Mucosa of descending colon (tissue), 3 donors: Measurements from ENCODE around the gene IRAK2. TPM values are rescaled to one million over a fixed set of nuclear protein-coding genes. Genes with fewer than 3 reads are reported as not detected.

ENCODE experiments used
- ATAC-seq: fragments of 200-7000 bp; cut with Tn5 transposase; one replicate; pipeline ENCODE4 v1.9.1; 2020; ENCODE audit warnings: mild to moderate bottlenecking, moderate library complexity
- DNase-seq, 3 donors: peaks; one replicate each; pipeline ENCODE4 v3.0.0-alpha.2; 2020
- H3K36me3 ChIP-seq: fragments of 200-600 bp; one replicate; pipeline ENCODE4 v1.8.0; 2021; ENCODE audit warnings: low read depth, mild to moderate bottlenecking
- H3K4me1 ChIP-seq: fragments of 200-600 bp; one replicate; pipeline ENCODE4 v1.8.0; 2021; ENCODE audit warnings: low read depth, mild to moderate bottlenecking
- H3K4me3 ChIP-seq: fragments of 200-600 bp; one replicate; pipeline ENCODE4 v1.8.0; 2021; ENCODE audit warnings: mild to moderate bottlenecking
- H3K9me3 ChIP-seq: fragments of 200-600 bp; one replicate; pipeline ENCODE4 v1.8.0; 2021; ENCODE audit warnings: mild to moderate bottlenecking
- intact Hi-C, 2 donors: fragments of 100-400 bp; cut with DNase I in 1 of 2; cut with micrococcal nuclease in 1 of 2; formaldehyde crosslinking; loops; one replicate each; pipeline versions ENCODE4 v1.11.0 to v1.11.1; 2022; cut with DNase I, micrococcal nuclease
- total RNA-seq, 3 donors: library from RNA; stranded (reverse); fragmentation: NEBNext Ultra II Directional in 2 of 3; extraction: Animal tissue kit (Norgen Biotek cat#: 25700) in 2 of 3; gene quantifications; one replicate each; pipeline versions ENCODE4 v1.2.1 to v1.2.4, GENCODE V29; 2021 to 2023
- TF ChIP-seq, protein P1 (sequence below): fragments of 200-600 bp; IDR thresholded peaks from one replicate; pipeline ENCODE4 v1.8.0; 2022; ENCODE audit warnings: antibody characterized with exemption, mild to moderate bottlenecking
- donor health status: DM: no; HTN: no; CAD: no; lungs with moderate emphysema.
- donor health status: DM: no; HTN: no; CAD: no.
- donor health status: DM: no; HTN: yes; CAD: no.

IRAK2 gene
- total RNA-seq, 3 donors from 2014 or later, result 1.1 to 3.2 (median 2.4) TPM

DNA sequence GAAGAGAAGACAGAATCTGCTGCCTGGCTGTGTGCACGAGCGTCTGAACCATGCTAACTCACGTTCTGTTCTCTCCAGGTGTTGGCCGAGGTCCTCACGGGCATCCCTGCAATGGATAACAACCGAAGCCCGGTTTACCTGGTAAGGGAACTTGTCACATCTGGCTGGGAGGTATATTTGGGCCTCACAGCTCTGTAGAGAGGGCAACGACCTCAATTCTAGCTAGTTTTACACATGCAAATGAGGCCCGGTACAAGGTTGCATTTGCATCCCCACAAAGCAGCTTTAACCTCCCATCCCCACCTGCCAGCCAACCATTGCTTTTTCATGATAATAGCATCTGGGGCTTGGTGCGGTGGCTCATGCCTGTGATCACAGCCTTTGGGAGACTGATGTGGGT, 61.6 kb downstream of the IRAK2 start:
- DNase-seq, result no peak
- H3K4me1 ChIP-seq, result peaks cover 11% of the 10 kb centered on the region
- intact Hi-C loops, result no loop called here

GRCh38 chr3:10228248-10228950, 63.7 kb downstream of the IRAK2 start:
- intact Hi-C loops, result no loop called here
- H3K9me3 ChIP-seq, result no peaks in the 10 kb centered on the region
- ATAC-seq (no peak), DNase-seq (no peak)
- H3K4me1 ChIP-seq, result peaks cover 11% of the 10 kb centered on the region
- no peaks in the 10 kb centered on the region for H3K36me3 ChIP-seq
- no peak overlapping the region for H3K4me3 ChIP-seq
- TF ChIP-seq, protein P1, sequence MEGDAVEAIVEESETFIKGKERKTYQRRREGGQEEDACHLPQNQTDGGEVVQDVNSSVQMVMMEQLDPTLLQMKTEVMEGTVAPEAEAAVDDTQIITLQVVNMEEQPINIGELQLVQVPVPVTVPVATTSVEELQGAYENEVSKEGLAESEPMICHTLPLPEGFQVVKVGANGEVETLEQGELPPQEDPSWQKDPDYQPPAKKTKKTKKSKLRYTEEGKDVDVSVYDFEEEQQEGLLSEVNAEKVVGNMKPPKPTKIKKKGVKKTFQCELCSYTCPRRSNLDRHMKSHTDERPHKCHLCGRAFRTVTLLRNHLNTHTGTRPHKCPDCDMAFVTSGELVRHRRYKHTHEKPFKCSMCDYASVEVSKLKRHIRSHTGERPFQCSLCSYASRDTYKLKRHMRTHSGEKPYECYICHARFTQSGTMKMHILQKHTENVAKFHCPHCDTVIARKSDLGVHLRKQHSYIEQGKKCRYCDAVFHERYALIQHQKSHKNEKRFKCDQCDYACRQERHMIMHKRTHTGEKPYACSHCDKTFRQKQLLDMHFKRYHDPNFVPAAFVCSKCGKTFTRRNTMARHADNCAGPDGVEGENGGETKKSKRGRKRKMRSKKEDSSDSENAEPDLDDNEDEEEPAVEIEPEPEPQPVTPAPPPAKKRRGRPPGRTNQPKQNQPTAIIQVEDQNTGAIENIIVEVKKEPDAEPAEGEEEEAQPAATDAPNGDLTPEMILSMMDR, result no peak

More for the DNA sequence above, 61.6 kb downstream of the IRAK2 start:
- TF ChIP-seq, protein P1, result no peak
- no peaks in the 10 kb centered on the region for H3K36me3 ChIP-seq
- no peaks in the 10 kb centered on the region for H3K9me3 ChIP-seq
- no peak overlapping the region for H3K4me3 ChIP-seq
- ATAC-seq, result no peak

DNA sequence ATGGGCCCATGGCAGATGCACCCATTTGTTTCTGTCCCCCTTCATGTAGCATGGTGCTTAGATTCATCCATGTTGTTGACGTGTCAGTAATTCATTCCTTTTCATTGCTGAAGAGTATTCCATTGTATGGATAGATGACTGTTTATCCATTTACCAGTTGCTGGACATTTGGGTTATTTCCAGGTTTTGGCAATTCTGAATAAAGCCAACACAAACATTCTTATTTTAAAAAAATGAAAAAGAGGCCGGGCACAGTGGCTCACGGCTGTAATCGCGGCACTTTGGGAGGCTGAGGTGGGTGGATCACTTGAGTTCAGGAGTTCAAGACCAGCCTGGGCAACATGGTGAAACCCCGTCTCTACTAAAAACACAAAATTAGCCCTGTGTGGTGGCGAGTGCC, 64.9 kb downstream of the IRAK2 start:
- peaks cover 7% of the 10 kb centered on the region for H3K4me1 ChIP-seq
- H3K4me3 ChIP-seq, result no peak overlapping the region
- DNase-seq (no peak), ATAC-seq (no peak)
- TF ChIP-seq, protein P1, result no peak
- intact Hi-C loops, result no loop called here
- no peaks in the 10 kb centered on the region for H3K36me3 ChIP-seq
- no peaks in the 10 kb centered on the region for H3K9me3 ChIP-seq

DNA sequence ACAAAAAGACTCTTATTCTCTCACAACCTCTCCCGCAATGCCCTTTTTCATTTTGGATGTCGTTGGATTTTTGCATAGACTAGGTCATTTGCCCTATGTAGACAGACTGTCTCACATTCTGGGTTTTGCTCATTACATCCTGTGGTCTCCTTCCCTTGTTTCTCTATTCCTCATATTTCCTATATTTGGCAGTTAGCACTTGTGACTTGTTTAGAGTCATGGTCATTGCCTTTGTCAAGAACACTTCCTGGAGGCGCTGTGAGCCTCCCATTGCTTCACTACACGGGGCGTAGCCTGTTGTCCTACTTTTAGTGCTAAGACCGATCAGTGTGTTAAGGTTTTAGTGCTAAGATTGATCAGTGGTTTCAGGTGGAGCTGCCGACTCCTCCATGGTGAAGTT, 67.4 kb downstream of the IRAK2 start:
- Histone ChIP-seq H3K9me3 (no peaks in the 10 kb centered on the region), H3K36me3 (no peaks in the 10 kb centered on the region), H3K4me3 (no peak overlapping the region), H3K4me1 (no peaks in the 10 kb centered on the region)
- peak; percentile 58 for ATAC-seq
- intact Hi-C loops, result no loop called here
- TF ChIP-seq, protein P1, result no peak
- no peak for DNase-seq

GRCh38 chr3:10233988-10234387, 69.3 kb downstream of the IRAK2 start:
- H3K4me3 ChIP-seq, result no peak overlapping the region
- DNase-seq (no peak), ATAC-seq (no peak)
- no peaks in the 10 kb centered on the region for H3K9me3 ChIP-seq
- intact Hi-C loops, result no loop called here
- TF ChIP-seq, protein P1, result no peak
- no peaks in the 10 kb centered on the region for H3K4me1 ChIP-seq
- no peaks in the 10 kb centered on the region for H3K36me3 ChIP-seq
